WTC11 (cell line): ENCODE results near the gene TTR. TPM values are rescaled to one million over a fixed set of nuclear protein-coding genes. Genes with fewer than 3 reads are reported as not detected.

Experiments
- ATAC-seq: fragments of 200-7000 bp; cut with Tn5 transposase; 2 replicates; pipeline ENCODE4 v1.10.0; 2021; ENCODE audit warnings: mild to moderate bottlenecking, moderate library complexity
- CTCF ChIA-PET: fragments of 300-600 bp; sonication (Branson Sonifier 250); formaldehyde crosslinking; loops from one replicate; lab custom pipeline; 2021; ENCODE audit warnings: antibody characterized with exemption; lab: Charles Lee
- POLR2A ChIA-PET: fragments of 350-600 bp; sonication (Branson Sonifier 250); formaldehyde crosslinking; loops from one replicate; lab custom pipeline; 2021; ENCODE audit warnings: antibody characterized with exemption; lab: Charles Lee
- DNase-seq: peaks from one replicate; pipeline ENCODE4 v3.0.0; 2021; ENCODE audit warnings: low spot score
- H3K27ac Mint-ChIP-seq: 2 replicates; pipeline ENCODE4 v1.8.0; 2021; ENCODE audit warnings: mixed read lengths
- H3K27me3 Mint-ChIP-seq: 2 replicates; pipeline ENCODE4 v1.8.0; 2021; ENCODE audit warnings: low read depth, mild to moderate bottlenecking, moderate library complexity, mixed read lengths
- H3K36me3 Mint-ChIP-seq: 2 replicates; pipeline ENCODE4 v1.8.0; 2021; ENCODE audit warnings: mixed read lengths
- H3K4me1 Mint-ChIP-seq: 2 replicates; pipeline ENCODE4 v1.8.0; 2022; ENCODE audit warnings: mixed read lengths
- H3K4me3 Mint-ChIP-seq: 2 replicates; pipeline ENCODE4 v1.8.0; 2021; ENCODE audit warnings: mild to moderate bottlenecking, moderate library complexity, mixed read lengths
- H3K9me3 Mint-ChIP-seq: 2 replicates; pipeline ENCODE4 v1.8.0; 2021; ENCODE audit warnings: mixed read lengths
- CTCF ChIP-seq: fragments of 200-600 bp; IDR thresholded peaks from 2 replicates; pipeline ENCODE4 v1.8.0; 2022; ENCODE audit warnings: antibody characterized with exemption
- KAT7 ChIP-seq: sonication (generic); formaldehyde crosslinking; IDR thresholded peaks from 2 replicates; pipeline ENCODE4 v1.8.1; 2023; ENCODE audit warnings: missing genetic modification reagents, mild to moderate bottlenecking, borderline replicate concordance
- MXD4 ChIP-seq: fragments of 250-450 bp; sonication (Bioruptor Pico); IDR thresholded peaks from 2 replicates; pipeline ENCODE4 v1.8.0; 2021; ENCODE audit warnings: mild to moderate bottlenecking, moderate library complexity, borderline replicate concordance
- NFYB ChIP-seq: sonication (generic); formaldehyde crosslinking; conservative IDR thresholded peaks from 2 replicates; pipeline ENCODE4 v1.8.0; 2022; ENCODE audit warnings: low read depth, missing genetic modification reagents
- OVOL2 ChIP-seq: fragments of 250-450 bp; sonication (Bioruptor Pico); IDR thresholded peaks from 2 replicates; pipeline ENCODE4 v1.9.0; 2021; ENCODE audit warnings: mild to moderate bottlenecking, borderline replicate concordance
- TCF7 ChIP-seq: sonication (generic); formaldehyde crosslinking; IDR thresholded peaks from 2 replicates; pipeline ENCODE4 v1.8.0; 2022; ENCODE audit warnings: mild to moderate bottlenecking, low read depth, missing genetic modification reagents, moderate library complexity
- USF2 ChIP-seq: sonication (generic); formaldehyde crosslinking; IDR thresholded peaks from 2 replicates; pipeline ENCODE4 v1.8.1; 2023; ENCODE audit warnings: mild to moderate bottlenecking, missing genetic modification reagents, moderate library complexity
- ZBTB21 ChIP-seq: sonication (generic); formaldehyde crosslinking; IDR thresholded peaks from 2 replicates; pipeline ENCODE4 v1.8.1; 2023; ENCODE audit warnings: mild to moderate bottlenecking, missing genetic modification reagents, borderline replicate concordance
- ZNF532 ChIP-seq: fragments of 250-450 bp; sonication (Bioruptor Pico); IDR thresholded peaks from 2 replicates; pipeline ENCODE4 v1.9.0; 2021; ENCODE audit warnings: mild to moderate bottlenecking, borderline replicate concordance
- total RNA-seq: library from RNA; stranded (reverse); gene quantifications from 3 replicates; pipeline ENCODE4 v1.2.3, GENCODE V29; 2021

TTR gene
- total RNA-seq, 1 experiment from 2014 or later, result 1.0 TPM

GRCh38 chr18:31553800-31554199 lies 37.9 kb upstream of the TTR start:
- H3K36me3 Mint-ChIP-seq, result no peaks in the 10 kb centered on the region
- H3K27ac Mint-ChIP-seq, result no peak overlapping the region
- ChIA-PET POLR2A (no interaction called here), CTCF (interaction anchor here (0.5 to 2.0 kb wide), 4 partner anchors 9 to 497 kb away, joined by 3 to 6 read pairs (median 4); no protein-coding TSS in a partner anchor)
- DNase-seq (no peak), ATAC-seq (peak; percentile 33)
- H3K27me3 Mint-ChIP-seq, result no peaks in the 10 kb centered on the region
- H3K4me3 Mint-ChIP-seq, result no peak overlapping the region
- no peaks in the 10 kb centered on the region for H3K9me3 Mint-ChIP-seq
- H3K4me1 Mint-ChIP-seq, result peaks cover 51% of the 10 kb centered on the region
- no peak for TF ChIP-seq KAT7 (CRISPR knock-in tag)
- TF ChIP-seq CTCF, result 0 out of 2 replicates have a peak, but pooled peaks have one; percentile 16

- Mint-ChIP-seq H3K27me3 (no peaks in the 10 kb centered on the region), H3K9me3 (no peaks in the 10 kb centered on the region), H3K4me3 (no peak overlapping the region), H3K36me3 (no peaks in the 10 kb centered on the region), H3K4me1 (peaks cover 41% of the 10 kb centered on the region), H3K27ac (no peak overlapping the region)
- DNase-seq (no peak), ATAC-seq (no peak; the same call in 1 of the 2 replicates)
- ChIA-PET CTCF (interaction anchor here (0.6 to 1.0 kb wide), 4 partner anchors 56 to 422 kb away, joined by 3 to 5 read pairs (median 4); no protein-coding TSS in a partner anchor), POLR2A (no interaction called here)
- no peak for TF ChIP-seq MXD4 (CRISPR knock-in tag)
- no peak for TF ChIP-seq NFYB (CRISPR knock-in tag)
These were observed 36.9 kb upstream of the TTR start for GRCh38 chr18:31554776-31555175.

GRCh38 chr18:31555971-31556747 lies 35.5 kb upstream of the TTR start:
- POLR2A ChIA-PET, result interaction anchor here (0.6 to 1.0 kb wide), 3 partner anchors 166 to 484 kb away, joined by 3 to 9 read pairs (median 3); no protein-coding TSS in a partner anchor
- no peaks in the 10 kb centered on the region for H3K9me3 Mint-ChIP-seq
- TF ChIP-seq CTCF, result peak; percentile 69
- TF ChIP-seq ZBTB21 (CRISPR knock-in tag), result no peak
- no peak for TF ChIP-seq ZNF532 (CRISPR knock-in tag)
- TF ChIP-seq TCF7 (CRISPR knock-in tag), result no peak
- TF ChIP-seq USF2, result no peak
- no peak for TF ChIP-seq OVOL2
- no peaks in the 10 kb centered on the region for H3K36me3 Mint-ChIP-seq
- no peaks in the 10 kb centered on the region for H3K27me3 Mint-ChIP-seq
- H3K4me1 Mint-ChIP-seq, result peaks cover 36% of the 10 kb centered on the region
- DNase-seq (peak; percentile 24), ATAC-seq (peak; percentile 40; the same call in 1 of the 2 replicates)
- no peak overlapping the region for H3K27ac Mint-ChIP-seq
- H3K4me3 Mint-ChIP-seq, result no peak overlapping the region
- CTCF ChIA-PET, result interaction anchor here (0.5 to 2.9 kb wide), 18 partner anchors 9 to 583 kb away, joined by 3 to 28 read pairs (median 4); partner anchors contain the start of gene TRAPPC8
